Mesodermal cell (in vitro differentiated cells): Measurements from ENCODE around the gene ROBO1.
"Not testable (repeated sequence)": the region's sequence is repeated elsewhere in the genome, so short reads cannot be mapped to it uniquely, and the experiment has no call there.

Experiments used
- H3K27ac ChIP-seq: 2 replicates; pipeline ENCODE4 v1.7.0; 2013; ENCODE audit warnings: mild to moderate bottlenecking, low read depth, low read length, moderate library complexity; ENCODE audit not compliant: severe bottlenecking
- H3K36me3 ChIP-seq: 2 replicates; pipeline ENCODE4 v1.7.1; 2013; ENCODE audit warnings: mild to moderate bottlenecking, low read length, moderate library complexity; ENCODE audit not compliant: control insufficient read depth, insufficient read depth
- H3K4me1 ChIP-seq: one replicate; pipeline ENCODE4 v1.7.1; 2013; ENCODE audit warnings: mild to moderate bottlenecking, low read length; ENCODE audit not compliant: insufficient read depth, control insufficient read depth, poor library complexity, severe bottlenecking
- H3K4me3 ChIP-seq: 2 replicates; pipeline ENCODE4 v1.7.0; 2013; ENCODE audit warnings: low read length, control low read depth, mild to moderate bottlenecking; ENCODE audit not compliant: insufficient read depth, poor library complexity, severe bottlenecking; ENCODE audit errors: extremely low read depth
- H3K9me3 ChIP-seq: 2 replicates; pipeline ENCODE4 v1.7.1; 2013; ENCODE audit warnings: mild to moderate bottlenecking, low read length, moderate library complexity; ENCODE audit not compliant: control insufficient read depth
- WGBS, 2 experiments: methylation state at CpG; one replicate each; pipeline ENCODE4 v1.1.5; 2013; ENCODE audit warnings: missing lambda C conversion rate in 2 of 2; ENCODE audit not compliant: insufficient coverage in 2 of 2; 5-methylcytosine and 5-hydroxymethylcytosine counted together

ROBO1 gene

GRCh38 chr3:79326642-79327041 lies 441.2 kb downstream of the ROBO1 start:
- WGBS, 2 experiments, result no CpG with 5 or more reads among the region's 3 CpGs
- H3K9me3 ChIP-seq, result no peaks in the 10 kb centered on the region
- H3K27ac ChIP-seq, result no peak overlapping the region
- no peaks in the 10 kb centered on the region for H3K4me1 ChIP-seq
- H3K4me3 ChIP-seq, result no peak overlapping the region
- H3K36me3 ChIP-seq, result no peaks in the 10 kb centered on the region

GRCh38 chr3:79325833-79326383 lies 441.9 kb downstream of the ROBO1 start:
- H3K4me3 ChIP-seq, H3K27ac ChIP-seq, H3K9me3 ChIP-seq, H3K4me1 ChIP-seq, H3K36me3 ChIP-seq: not testable (repeated sequence)
- 63 to 74% methylated on average over 12 of the region's 15 CpGs for whole genome bisulfite sequencing, 2 experiments

GRCh38 chr3:79317551-79318518 lies 450.0 kb downstream of the ROBO1 start:
- 95 to 100% methylated on average over 3 of the region's 7 CpGs for WGBS, 2 experiments

GRCh38 chr3:79314962-79315361 lies 452.8 kb downstream of the ROBO1 start:
- no peaks in the 10 kb centered on the region for H3K9me3 ChIP-seq
- H3K4me3 ChIP-seq, result no peak overlapping the region
- WGBS, 2 experiments, result 84 to 100% methylated on average over 2 of the region's 2 CpGs
- H3K36me3 ChIP-seq, result no peaks in the 10 kb centered on the region
- H3K4me1 ChIP-seq, result no peaks in the 10 kb centered on the region
- H3K27ac ChIP-seq, result no peak overlapping the region

More at GRCh38 chr3:79317551-79318518, 450.0 kb downstream of the ROBO1 start:
- H3K9me3 ChIP-seq, result no peaks in the 10 kb centered on the region
- H3K27ac ChIP-seq, result no peak overlapping the region
- no peaks in the 10 kb centered on the region for H3K4me1 ChIP-seq
- no peak overlapping the region for H3K4me3 ChIP-seq
- H3K36me3 ChIP-seq, result no peaks in the 10 kb centered on the region

GRCh38 chr3:79314544-79314943 lies 453.3 kb downstream of the ROBO1 start:
- H3K4me3 ChIP-seq, result no peak overlapping the region
- no CpG with 5 or more reads among the region's 1 CpG for WGBS, 2 experiments
- no peaks in the 10 kb centered on the region for H3K36me3 ChIP-seq
- H3K27ac ChIP-seq, result no peak overlapping the region
- no peaks in the 10 kb centered on the region for H3K4me1 ChIP-seq
- no peaks in the 10 kb centered on the region for H3K9me3 ChIP-seq

- Histone ChIP-seq H3K36me3 (no peaks in the 10 kb centered on the region), H3K9me3 (no peaks in the 10 kb centered on the region), H3K4me3 (no peak overlapping the region), H3K4me1 (no peaks in the 10 kb centered on the region), H3K27ac (no peak overlapping the region)
- no CpG with 5 or more reads among the region's 1 CpG for WGBS, 2 experiments
Observed at GRCh38 chr3:79310016-79310415, 457.8 kb downstream of the ROBO1 start.

GRCh38 chr3:79306934-79307570 lies 460.7 kb downstream of the ROBO1 start:
- Histone ChIP-seq H3K4me3 (no peak overlapping the region), H3K9me3 (no peaks in the 10 kb centered on the region), H3K4me1 (no peaks in the 10 kb centered on the region), H3K27ac (no peak overlapping the region), H3K36me3 (no peaks in the 10 kb centered on the region)
- 40 to 86% methylated on average over 1 of the region's 1 CpG for WGBS, 2 experiments

- H3K4me3 ChIP-seq, H3K27ac ChIP-seq, H3K9me3 ChIP-seq, H3K36me3 ChIP-seq, H3K4me1 ChIP-seq: not testable (repeated sequence)
- WGBS, 2 experiments, result 89 to 95% methylated on average over 18 to 37 of the region's 40 CpGs
Observed at GRCh38 chr3:79299949-79300635, 467.7 kb downstream of the ROBO1 start.

GRCh38 chr3:79297245-79297960 lies 470.4 kb downstream of the ROBO1 start:
- Histone ChIP-seq H3K27ac (peak overlapping the region; percentile 49), H3K36me3 (no peaks in the 10 kb centered on the region), H3K9me3 (no peaks in the 10 kb centered on the region), H3K4me1 (peaks cover 7% of the 10 kb centered on the region), H3K4me3 (no peak overlapping the region)
- WGBS, 2 experiments, result no CpG with 5 or more reads among the region's 1 CpG

GRCh38 chr3:79286882-79287281 lies 480.9 kb downstream of the ROBO1 start:
- WGBS, 2 experiments, result no CpG with 5 or more reads among the region's 3 CpGs

More at GRCh38 chr3:79286882-79287281, 480.9 kb downstream of the ROBO1 start:
- no peaks in the 10 kb centered on the region for H3K9me3 ChIP-seq
- H3K27ac ChIP-seq, result no peak overlapping the region
- no peaks in the 10 kb centered on the region for H3K36me3 ChIP-seq
- H3K4me3 ChIP-seq, result no peak overlapping the region
- no peaks in the 10 kb centered on the region for H3K4me1 ChIP-seq
